Right lobe of liver (tissue), 4 donors: Measurements from ENCODE around the gene CAMK2N1.

Source experiments
- CTCF ChIP-seq, 4 donors: fragments of 200-600 bp in 3 of 4; fragments of 450-650 bp in 1 of 4; IDR thresholded peaks; one replicate each; pipeline versions ENCODE4 v1.5.1 to v1.8.0; 2016 to 2022; ENCODE audit warnings: antibody characterized with exemption in 4 of 4, mild to moderate bottlenecking in 2 of 4
- POLR2A ChIP-seq: fragments of 450-650 bp; IDR thresholded peaks from one replicate; pipeline ENCODE4 v1.6.1; 2017; ENCODE audit warnings: antibody characterized with exemption, mild to moderate bottlenecking
- donor health status: DM: no; HTN: no; CAD: no.
- donor health status: DM: no; HTN: no; CAD: no.
- donor health status: DM: no; HTN: yes; CAD: no.

GRCh38 chr1:20500716-20501115 lies 14.7 kb upstream of the CAMK2N1 start:
- TF ChIP-seq CTCF (IDR thresholded peaks at IDR 0.05), result no peak
- TF ChIP-seq POLR2A, result no peak
